Measurements from ENCODE around the gene CDX1. TPM values are rescaled to one million over a fixed set of nuclear protein-coding genes. Genes with fewer than 3 reads are reported as not detected.

The CDX1 gene
- not detected for polyA plus RNA-seq (ENCODE audit: low read depth in 6 of 6)

GRCh38 chr5:150166650-150167511 is at the start of gene CDX1:
Gene CDX1, plus strand, starts transcription at chr5:150166778. Its CDS starts 99 bp downstream, at chr5:150166877.
- H3K27ac Mint-ChIP-seq = peak within 1 kb of the TSS in 1 of 6 donors; percentile 79
- peak within 1 kb of the TSS in 4 of 8 donors; percentile 7 to 59 (median 22) for H3K4me3 Mint-ChIP-seq

GRCh38 chr5:150117945-150118560 is 48.5 kb upstream of the CDX1 start:
- no peak for ATAC-seq (ENCODE audit: low read depth in 2 of 2)
- Mint-ChIP-seq H3K9me3 (no peaks in the 10 kb centered on the region), H3K36me3 (no peaks in the 10 kb centered on the region), H3K27ac (no peak overlapping the region), H3K4me3 (no peak overlapping the region), H3K4me1 (no peaks in the 10 kb centered on the region), H3K27me3 (no peaks in the 10 kb centered on the region)
- DNase-seq = no peak

More at GRCh38 chr5:150166650-150167511, at the start of gene CDX1:
- Mint-ChIP-seq H3K36me3 (no peaks in the 10 kb centered on the region), H3K9me3 (peaks cover 0 to 2% (median 0%) of the 10 kb centered on the region in 7 donors), H3K4me1 (peaks cover 3 to 5% (median 3%) of the 10 kb centered on the region in 3 donors), H3K27me3 (peaks cover 38 to 64% (median 56%) of the 10 kb centered on the region in 3 donors)
- no peak for DNase-seq
- no peak for ATAC-seq (ENCODE audit: low read depth in 2 of 2)

GRCh38 chr5:150118561-150119229 is 47.9 kb upstream of the CDX1 start:
- Mint-ChIP-seq H3K27ac (no peak overlapping the region), H3K4me1 (no peaks in the 10 kb centered on the region), H3K9me3 (no peaks in the 10 kb centered on the region), H3K27me3 (no peaks in the 10 kb centered on the region), H3K36me3 (no peaks in the 10 kb centered on the region), H3K4me3 (no peak overlapping the region)
- ATAC-seq (ENCODE audit: low read depth in 2 of 2) = no peak
- DNase-seq = no peak

- Mint-ChIP-seq H3K4me3 (no peak overlapping the region), H3K27me3 (no peaks in the 10 kb centered on the region), H3K27ac (no peak overlapping the region), H3K36me3 (no peaks in the 10 kb centered on the region), H3K9me3 (no peaks in the 10 kb centered on the region), H3K4me1 (no peaks in the 10 kb centered on the region)
- ATAC-seq (ENCODE audit: low read depth in 2 of 2) (no peak), DNase-seq (no peak)
These were observed 47.0 kb upstream of the CDX1 start for GRCh38 chr5:150119421-150120061.

DNA sequence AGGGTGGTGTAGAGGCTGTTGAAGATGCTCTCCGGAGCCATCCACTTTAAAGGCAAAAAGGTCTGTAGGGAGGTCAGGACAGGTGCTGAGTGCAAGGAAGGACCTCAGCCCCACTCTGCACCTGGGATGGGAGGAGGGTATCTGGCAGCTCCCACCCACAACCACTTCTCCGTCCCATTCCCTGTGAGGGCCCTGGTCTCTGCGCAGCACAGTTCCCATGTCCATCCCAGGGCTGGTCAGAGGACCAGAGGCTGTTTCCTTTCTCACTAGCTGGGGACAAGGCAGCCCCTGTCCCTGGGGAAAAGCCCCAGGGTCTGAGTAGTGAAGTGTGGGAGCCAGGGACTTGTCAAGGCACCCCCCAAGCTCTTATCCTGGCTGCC is 46.5 kb upstream of the CDX1 start:
- no peak overlapping the region for H3K4me3 Mint-ChIP-seq
- H3K36me3 Mint-ChIP-seq = no peaks in the 10 kb centered on the region

GRCh38 chr5:150120617-150121447 is 45.7 kb upstream of the CDX1 start:
- Mint-ChIP-seq H3K36me3 (no peaks in the 10 kb centered on the region), H3K4me1 (no peaks in the 10 kb centered on the region), H3K27ac (peak overlapping the region in 1 of 6 donors; percentile 33), H3K9me3 (no peaks in the 10 kb centered on the region), H3K4me3 (no peak overlapping the region), H3K27me3 (no peaks in the 10 kb centered on the region)
- ATAC-seq (ENCODE audit: low read depth in 2 of 2) (no peak), DNase-seq (no peak)

More for the DNA sequence above, 46.5 kb upstream of the CDX1 start:
- Mint-ChIP-seq H3K27ac (no peak overlapping the region), H3K27me3 (no peaks in the 10 kb centered on the region), H3K4me1 (no peaks in the 10 kb centered on the region), H3K9me3 (no peaks in the 10 kb centered on the region)
- no peak for DNase-seq
- no peak for ATAC-seq (ENCODE audit: low read depth in 2 of 2)

DNA sequence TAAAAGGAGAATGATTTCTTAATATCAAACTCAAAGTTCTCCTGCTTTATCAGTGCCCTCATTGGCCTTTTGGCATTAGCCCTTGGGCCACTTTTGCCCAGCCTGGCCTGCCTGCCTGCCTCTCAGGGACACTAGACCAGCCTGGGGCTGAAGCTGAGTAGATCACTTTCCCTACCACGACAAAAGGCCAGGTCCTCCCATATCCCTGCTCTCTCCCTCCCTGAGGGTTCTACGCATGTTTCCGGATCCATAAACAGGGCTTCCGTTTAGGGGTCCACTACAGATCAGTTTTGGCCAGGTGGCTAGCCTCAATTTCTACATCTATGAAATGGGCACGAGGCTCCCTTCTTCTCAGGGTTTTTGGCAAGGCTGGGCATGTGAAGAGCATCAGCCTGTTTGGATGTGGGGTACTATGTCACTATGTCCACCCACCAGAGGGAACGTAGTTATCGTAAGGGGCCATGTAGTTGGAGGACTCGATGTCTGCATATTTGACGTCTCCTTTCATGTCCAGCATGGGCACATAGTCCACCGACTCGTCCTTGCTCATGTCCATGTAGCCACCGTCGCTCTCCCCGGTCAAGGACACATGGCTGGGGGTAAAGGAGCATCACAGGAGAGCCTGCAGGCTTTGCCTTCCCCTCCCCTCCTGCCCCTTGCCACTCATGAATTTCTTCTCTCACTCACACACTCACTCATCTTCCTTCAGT is 45.0 kb upstream of the CDX1 start:
- peak overlapping the region in 1 of 6 donors; percentile 11 for H3K27ac Mint-ChIP-seq
- no peak for DNase-seq
- ATAC-seq (ENCODE audit: low read depth in 2 of 2) = no peak
- H3K27me3 Mint-ChIP-seq = no peaks in the 10 kb centered on the region
- H3K4me3 Mint-ChIP-seq = no peak overlapping the region
- H3K4me1 Mint-ChIP-seq = no peaks in the 10 kb centered on the region
- H3K36me3 Mint-ChIP-seq = no peaks in the 10 kb centered on the region
- no peaks in the 10 kb centered on the region for H3K9me3 Mint-ChIP-seq

- H3K27ac Mint-ChIP-seq = peak overlapping the region in 1 of 6 donors; percentile 11
- no peak overlapping the region for H3K4me3 Mint-ChIP-seq
- no peaks in the 10 kb centered on the region for H3K27me3 Mint-ChIP-seq
- no peaks in the 10 kb centered on the region for H3K4me1 Mint-ChIP-seq
- H3K9me3 Mint-ChIP-seq = no peaks in the 10 kb centered on the region
- DNase-seq (no peak), ATAC-seq (ENCODE audit: low read depth in 2 of 2) (no peak)
- H3K36me3 Mint-ChIP-seq = no peaks in the 10 kb centered on the region
These were observed 44.4 kb upstream of the CDX1 start for GRCh38 chr5:150122158-150122510.

DNA sequence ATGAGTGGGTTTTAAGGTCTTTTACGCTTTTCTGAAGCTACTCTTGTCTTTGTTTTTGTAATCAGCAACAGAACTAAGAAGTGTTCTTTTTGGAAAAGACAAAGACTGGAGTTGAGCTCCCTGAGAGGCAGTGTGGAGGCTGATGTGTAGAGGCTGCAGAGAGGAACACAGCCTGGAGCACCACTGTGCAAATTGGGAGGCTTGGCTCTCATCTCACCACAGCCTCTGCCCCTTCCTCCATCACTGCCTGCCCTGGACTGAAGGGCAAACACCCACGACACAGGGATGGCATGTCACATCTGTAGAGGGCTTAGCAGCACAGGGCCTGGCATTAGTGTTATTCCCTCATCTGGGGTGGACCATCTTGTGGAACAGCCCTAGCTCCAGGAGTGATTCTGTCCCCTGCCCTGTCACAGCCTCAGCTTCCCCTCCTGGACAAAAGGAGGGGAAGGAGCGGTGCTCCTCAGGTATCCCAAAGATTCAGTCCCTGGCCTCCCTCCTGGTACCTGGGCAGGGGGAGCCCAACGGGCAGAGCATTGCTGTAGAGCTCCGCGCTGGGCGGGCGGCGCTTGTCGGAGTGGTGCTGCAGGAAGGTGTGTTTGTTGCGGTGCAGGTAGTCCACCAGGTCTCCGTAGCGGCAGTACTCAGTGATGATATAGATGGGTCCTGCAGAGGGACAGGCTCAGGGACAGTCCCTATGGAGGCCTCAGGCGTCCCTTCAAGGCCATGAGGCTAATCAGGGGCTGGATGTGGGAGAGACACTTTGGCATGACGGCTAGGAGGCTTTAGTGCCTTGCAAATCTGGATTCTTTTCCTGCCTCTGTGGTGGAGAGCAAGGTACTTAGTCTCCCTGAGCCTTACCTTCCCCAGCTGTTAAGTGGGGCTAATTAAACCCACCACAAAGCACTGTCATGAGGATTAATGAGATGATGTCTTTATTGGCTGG is 43.8 kb upstream of the CDX1 start:
- no peaks in the 10 kb centered on the region for H3K4me1 Mint-ChIP-seq
- no peaks in the 10 kb centered on the region for H3K36me3 Mint-ChIP-seq
- no peak overlapping the region for H3K4me3 Mint-ChIP-seq
- H3K9me3 Mint-ChIP-seq = no peaks in the 10 kb centered on the region
- ATAC-seq (ENCODE audit: low read depth in 2 of 2) (no peak), DNase-seq (no peak)
- no peaks in the 10 kb centered on the region for H3K27me3 Mint-ChIP-seq
- H3K27ac Mint-ChIP-seq = no peak overlapping the region

GRCh38 chr5:150123542-150123941 is 43.0 kb upstream of the CDX1 start:
- DNase-seq (no peak), ATAC-seq (ENCODE audit: low read depth in 2 of 2) (no peak)
- no peaks in the 10 kb centered on the region for H3K36me3 Mint-ChIP-seq
- no peaks in the 10 kb centered on the region for H3K4me1 Mint-ChIP-seq
- H3K9me3 Mint-ChIP-seq = no peaks in the 10 kb centered on the region
- H3K4me3 Mint-ChIP-seq = no peak overlapping the region
- no peak overlapping the region for H3K27ac Mint-ChIP-seq
- no peaks in the 10 kb centered on the region for H3K27me3 Mint-ChIP-seq

DNA sequence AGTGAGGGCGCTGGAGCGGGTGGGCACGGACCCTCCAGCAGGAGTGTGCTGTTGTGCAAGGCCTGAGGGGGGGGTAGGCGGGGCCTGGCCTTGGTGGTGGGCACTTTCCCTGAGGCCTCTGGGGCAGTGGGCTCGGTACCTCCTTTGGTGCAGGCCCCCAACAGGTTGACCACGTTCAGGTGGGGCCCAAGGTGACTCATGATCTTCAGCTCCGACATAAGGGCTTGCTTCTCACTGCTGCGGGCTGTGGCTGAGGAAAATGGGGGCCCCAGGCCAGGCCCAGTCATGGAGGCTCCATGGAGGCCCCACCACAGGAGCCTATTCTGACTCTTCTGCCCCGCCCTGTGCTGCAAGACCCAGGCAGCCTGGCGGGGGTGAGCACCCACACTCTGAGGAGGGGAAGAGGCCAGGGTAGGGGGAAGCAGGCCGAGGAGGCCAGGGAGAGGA is 42.4 kb upstream of the CDX1 start:
- no peak for ATAC-seq (ENCODE audit: low read depth in 2 of 2)
- no peaks in the 10 kb centered on the region for H3K27me3 Mint-ChIP-seq
- no peak overlapping the region for H3K4me3 Mint-ChIP-seq
- no peaks in the 10 kb centered on the region for H3K9me3 Mint-ChIP-seq
- no peak for DNase-seq
- H3K4me1 Mint-ChIP-seq = no peaks in the 10 kb centered on the region
- H3K27ac Mint-ChIP-seq = no peak overlapping the region
- H3K36me3 Mint-ChIP-seq = no peaks in the 10 kb centered on the region
